ENCODE measurements around the gene MARCHF11.

Gene MARCHF11

DNA sequence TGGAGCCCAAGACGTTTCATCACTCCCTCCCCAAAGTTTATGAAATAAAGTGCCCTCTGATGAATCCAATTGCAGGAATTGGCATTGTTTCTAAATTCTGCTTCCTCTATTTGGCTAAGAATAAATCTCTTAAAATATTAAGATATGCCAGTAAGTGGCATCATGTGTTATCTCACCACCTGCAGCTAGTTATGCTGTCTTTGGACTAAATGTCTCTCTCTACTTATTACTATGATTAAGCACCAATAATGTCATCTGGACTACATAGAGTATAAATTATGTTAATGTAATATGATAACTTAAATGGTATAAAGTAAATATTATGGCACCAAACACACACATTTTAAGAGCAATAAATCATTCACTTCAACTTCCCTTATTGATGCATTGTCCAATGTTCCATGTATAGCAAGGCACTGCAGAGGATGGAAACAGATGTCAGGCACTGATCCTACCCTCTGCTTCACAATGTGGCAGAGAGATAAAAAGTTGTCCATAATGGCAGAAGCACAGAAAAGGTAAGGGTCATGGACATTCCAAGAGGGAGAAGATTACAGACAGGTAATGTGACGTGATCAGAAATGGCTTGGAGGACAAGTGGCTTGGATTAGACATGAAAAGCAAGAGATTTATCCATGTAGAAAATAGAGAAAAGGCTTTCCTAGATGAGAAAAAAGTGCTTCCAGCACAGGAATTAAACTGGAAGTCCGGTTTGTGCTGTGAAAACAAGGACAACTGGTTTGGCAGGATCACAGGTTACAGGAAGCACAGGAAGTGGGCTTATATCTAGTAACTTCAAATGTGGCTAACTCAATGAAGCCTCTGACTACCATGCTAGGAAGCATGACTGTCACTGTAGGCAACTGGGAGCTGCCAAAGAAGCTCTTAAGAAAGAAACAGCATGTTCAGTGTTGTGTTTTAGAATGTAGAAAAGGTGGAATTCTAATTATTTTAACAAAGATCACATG, 26.7 kb downstream of the MARCHF11 start:
- TF ChIP-seq, protein P1, sequence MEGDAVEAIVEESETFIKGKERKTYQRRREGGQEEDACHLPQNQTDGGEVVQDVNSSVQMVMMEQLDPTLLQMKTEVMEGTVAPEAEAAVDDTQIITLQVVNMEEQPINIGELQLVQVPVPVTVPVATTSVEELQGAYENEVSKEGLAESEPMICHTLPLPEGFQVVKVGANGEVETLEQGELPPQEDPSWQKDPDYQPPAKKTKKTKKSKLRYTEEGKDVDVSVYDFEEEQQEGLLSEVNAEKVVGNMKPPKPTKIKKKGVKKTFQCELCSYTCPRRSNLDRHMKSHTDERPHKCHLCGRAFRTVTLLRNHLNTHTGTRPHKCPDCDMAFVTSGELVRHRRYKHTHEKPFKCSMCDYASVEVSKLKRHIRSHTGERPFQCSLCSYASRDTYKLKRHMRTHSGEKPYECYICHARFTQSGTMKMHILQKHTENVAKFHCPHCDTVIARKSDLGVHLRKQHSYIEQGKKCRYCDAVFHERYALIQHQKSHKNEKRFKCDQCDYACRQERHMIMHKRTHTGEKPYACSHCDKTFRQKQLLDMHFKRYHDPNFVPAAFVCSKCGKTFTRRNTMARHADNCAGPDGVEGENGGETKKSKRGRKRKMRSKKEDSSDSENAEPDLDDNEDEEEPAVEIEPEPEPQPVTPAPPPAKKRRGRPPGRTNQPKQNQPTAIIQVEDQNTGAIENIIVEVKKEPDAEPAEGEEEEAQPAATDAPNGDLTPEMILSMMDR (IDR thresholded peaks at IDR 0.05; ENCODE audit: insufficient read depth, low read length, poor library complexity, severe bottlenecking) = no peak
- DNase-seq (ENCODE audit: extremely low read depth, insufficient read length) = no peak
- H3K36me3 ChIP-seq (ENCODE audit: control insufficient read depth, insufficient read depth, low read length) = no peaks in the 10 kb centered on the region
- H3K4me3 ChIP-seq (replicated peaks; ENCODE audit: low read depth, low read length) = no peak overlapping the region
- H3K27me3 ChIP-seq (replicated peaks; ENCODE audit: control insufficient read depth, insufficient read depth, low read length) = no peaks in the 10 kb centered on the region

DNA sequence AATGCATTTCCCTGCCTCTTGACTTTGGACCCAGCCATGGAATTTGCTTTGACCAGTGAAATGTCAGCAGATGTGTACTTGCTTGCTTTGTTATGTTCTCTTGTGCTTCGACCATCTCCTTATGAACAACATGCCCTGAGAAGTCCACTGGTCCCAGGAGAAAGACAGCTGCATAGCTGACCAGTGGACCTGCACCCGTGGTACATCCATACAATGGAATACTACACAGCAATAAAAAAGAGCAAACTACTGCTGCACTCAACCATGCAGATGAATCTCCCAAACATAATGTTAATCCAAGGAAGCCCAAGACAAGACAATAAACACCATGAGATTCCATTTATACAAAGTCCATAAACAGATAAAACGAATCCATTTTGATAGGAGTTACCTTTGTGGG, 30.0 kb downstream of the MARCHF11 start:
- H3K27me3 ChIP-seq (replicated peaks; ENCODE audit: control insufficient read depth, insufficient read depth, low read length) = no peaks in the 10 kb centered on the region
- H3K4me3 ChIP-seq (replicated peaks; ENCODE audit: low read depth, low read length) = no peak overlapping the region
- no peaks in the 10 kb centered on the region for H3K36me3 ChIP-seq (ENCODE audit: control insufficient read depth, insufficient read depth, low read length)
- no peak for DNase-seq (ENCODE audit: extremely low read depth, insufficient read length)
- TF ChIP-seq, protein P1 (IDR thresholded peaks at IDR 0.05; ENCODE audit: insufficient read depth, low read length, poor library complexity, severe bottlenecking) = no peak

DNA sequence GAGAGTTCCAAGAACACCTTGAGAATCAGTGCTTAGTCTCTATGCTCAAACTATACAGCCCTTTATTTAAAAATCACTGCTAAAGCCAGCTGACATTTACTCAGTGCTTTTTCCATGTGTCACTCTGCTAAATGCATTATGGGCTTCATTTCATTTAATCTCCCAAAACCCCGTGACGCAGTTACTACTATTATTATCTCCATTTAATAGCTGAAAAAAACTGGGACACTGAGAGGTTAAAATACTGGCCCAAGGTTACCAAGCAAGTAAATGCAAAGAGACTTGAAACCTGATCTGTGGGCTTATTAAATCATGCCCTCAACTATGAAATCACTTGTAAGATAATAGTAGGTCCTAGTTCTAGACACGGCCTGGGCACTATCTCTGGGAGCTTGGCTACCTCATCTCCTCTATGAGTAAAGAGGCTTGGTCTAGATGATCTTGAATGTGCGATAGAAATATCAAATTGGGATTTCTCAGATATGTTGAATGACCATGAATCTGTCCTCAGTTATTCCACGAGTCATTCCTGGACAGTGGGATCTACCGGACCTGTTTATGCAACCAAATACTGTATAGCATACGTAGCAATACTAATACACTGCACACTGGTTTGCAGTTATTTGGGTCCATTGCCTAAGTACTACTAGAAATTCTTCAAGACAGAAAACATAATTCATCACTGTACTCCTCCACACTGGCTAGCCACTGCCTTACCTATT, 32.3 kb downstream of the MARCHF11 start:
- no peak for DNase-seq (ENCODE audit: extremely low read depth, insufficient read length)
- Histone ChIP-seq H3K36me3 (ENCODE audit: control insufficient read depth, insufficient read depth, low read length) (no peaks in the 10 kb centered on the region), H3K4me3 (replicated peaks; ENCODE audit: low read depth, low read length) (no peak overlapping the region), H3K27me3 (replicated peaks; ENCODE audit: control insufficient read depth, insufficient read depth, low read length) (no peaks in the 10 kb centered on the region)
- TF ChIP-seq, protein P1 (IDR thresholded peaks at IDR 0.05; ENCODE audit: insufficient read depth, low read length, poor library complexity, severe bottlenecking) = no peak

DNA sequence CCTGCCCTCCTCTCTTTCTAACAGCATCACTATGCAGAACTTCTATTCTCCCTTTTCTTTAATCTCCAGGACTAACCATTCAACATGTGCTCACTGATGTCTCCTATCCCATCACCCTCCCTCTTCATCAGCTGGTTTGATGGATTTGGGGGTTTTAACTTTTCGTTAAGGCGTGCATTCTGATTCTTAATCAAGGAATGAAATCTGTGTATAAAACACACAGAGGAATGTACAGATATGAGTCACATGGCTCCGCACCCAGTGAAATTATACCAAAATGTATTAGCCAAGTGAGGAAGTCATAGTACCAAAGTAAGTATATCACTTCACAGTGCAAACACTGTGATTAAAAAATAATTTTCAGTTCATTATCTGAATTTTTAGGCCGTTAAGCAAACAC, 35.2 kb downstream of the MARCHF11 start:
- H3K36me3 ChIP-seq (ENCODE audit: control insufficient read depth, insufficient read depth, low read length) = no peaks in the 10 kb centered on the region
- TF ChIP-seq, protein P1 (IDR thresholded peaks at IDR 0.05; ENCODE audit: insufficient read depth, low read length, poor library complexity, severe bottlenecking) = no peak
- no peaks in the 10 kb centered on the region for H3K27me3 ChIP-seq (replicated peaks; ENCODE audit: control insufficient read depth, insufficient read depth, low read length)
- DNase-seq (ENCODE audit: extremely low read depth, insufficient read length) = no peak
- H3K4me3 ChIP-seq (replicated peaks; ENCODE audit: low read depth, low read length) = no peak overlapping the region

DNA sequence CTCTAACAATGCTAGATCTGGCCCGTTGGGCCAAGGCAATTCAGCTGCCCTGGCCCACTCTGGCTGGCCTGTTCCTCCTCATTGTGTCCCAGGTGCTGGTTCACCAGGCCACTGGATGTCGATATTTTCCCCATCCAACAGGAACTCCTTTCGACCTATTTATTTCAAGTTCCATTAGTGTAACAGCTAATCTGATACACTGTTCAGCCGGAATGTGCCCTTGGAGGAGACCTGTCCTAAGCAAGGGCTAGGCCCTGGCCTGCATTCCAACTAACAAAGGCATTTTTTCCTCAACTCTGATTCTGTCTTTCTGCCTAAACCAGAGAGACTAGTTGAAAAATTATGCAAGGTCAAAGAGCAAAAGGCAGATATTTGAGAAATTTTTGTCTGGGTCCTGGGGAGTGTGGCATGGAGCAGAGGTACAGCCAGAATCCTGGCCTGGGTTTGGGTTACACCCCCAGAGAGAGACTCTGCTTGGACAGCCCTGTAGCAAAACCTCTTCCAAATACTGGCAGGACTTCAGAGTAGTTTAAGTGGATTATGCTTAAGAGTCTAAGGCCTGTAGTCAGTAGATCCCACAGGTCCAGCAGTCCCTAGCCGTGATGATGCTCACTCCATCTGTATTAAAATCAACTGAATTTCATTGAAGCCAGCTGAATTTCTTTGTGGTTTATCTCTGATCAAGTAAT, 36.1 kb downstream of the MARCHF11 start:
- no peak overlapping the region for H3K4me3 ChIP-seq (replicated peaks; ENCODE audit: low read depth, low read length)
- TF ChIP-seq, protein P1 (IDR thresholded peaks at IDR 0.05; ENCODE audit: insufficient read depth, low read length, poor library complexity, severe bottlenecking) = no peak
- no peaks in the 10 kb centered on the region for H3K36me3 ChIP-seq (ENCODE audit: control insufficient read depth, insufficient read depth, low read length)
- DNase-seq (ENCODE audit: extremely low read depth, insufficient read length) = no peak
- H3K27me3 ChIP-seq (replicated peaks; ENCODE audit: control insufficient read depth, insufficient read depth, low read length) = no peaks in the 10 kb centered on the region

All from GM06990 (cell line).